ENCODE results near the gene JPH2. TPM values are rescaled to one million over a fixed set of nuclear protein-coding genes. Genes with fewer than 3 reads are reported as not detected.

Gene JPH2
- total and polyA plus RNA-seq, 4 donors = 0.09 to 1.3 (median 0.17) TPM; not detected in 1

DNA sequence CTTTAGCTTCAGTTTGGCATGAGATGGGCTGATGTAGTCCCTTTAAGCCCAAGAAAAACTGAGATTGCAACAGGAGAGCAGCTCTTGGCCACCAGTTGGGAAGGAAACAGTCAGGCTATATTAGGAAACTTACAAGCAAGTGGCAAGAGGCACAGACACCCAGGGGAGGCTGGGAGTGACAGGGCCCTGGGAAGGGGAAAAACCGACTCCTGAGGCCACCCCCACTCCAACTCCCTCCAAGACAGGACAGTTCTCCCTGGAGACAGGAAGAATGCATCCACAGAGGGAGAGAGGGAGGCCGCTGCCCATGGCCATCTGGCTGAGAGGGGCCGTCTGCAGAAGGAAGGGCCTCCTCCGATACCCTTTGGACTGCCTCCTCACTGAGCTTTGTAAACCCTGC lies 20.5 kb downstream of the JPH2 start:
- Histone ChIP-seq H3K9ac (ENCODE audit: low read depth in 1 of 2, low read length in 2 of 2) (no peak overlapping the region), H3K4me1 (ENCODE audit: control insufficient read depth in 4 of 4, insufficient read depth in 4 of 4, low read length in 3 of 4) (no peaks in the 10 kb centered on the region), H3K4me3 (ENCODE audit: low read depth in 1 of 3, low read length in 3 of 3) (no peak overlapping the region), H3K36me3 (ENCODE audit: control insufficient read depth in 4 of 4, insufficient read depth in 3 of 4, low read depth in 1 of 4, low read length in 3 of 4) (no peaks in the 10 kb centered on the region), H3K27me3 (ENCODE audit: control insufficient read depth in 4 of 4, insufficient read depth in 4 of 4, low read length in 3 of 4) (peaks cover 0 to 2% (median 0%) of the 10 kb centered on the region in 4 donors), H3K9me3 (ENCODE audit: control insufficient read depth in 4 of 4, low read length in 3 of 4) (peaks cover 0 to 2% (median 0%) of the 10 kb centered on the region in 4 donors), H3K27ac (ENCODE audit: low read depth in 1 of 2, low read length in 2 of 2) (no peak overlapping the region)
- no peak for TF ChIP-seq JUND (IDR thresholded peaks at IDR 0.05)
- TF ChIP-seq YY1 (IDR thresholded peaks at IDR 0.05) = no peak
- TF ChIP-seq GABPA (IDR thresholded peaks at IDR 0.05 in 1 of 2, conservative IDR thresholded peaks at IDR 0.05 in 1 of 2) = no peak
- no peak for TF ChIP-seq HNF4G (IDR thresholded peaks at IDR 0.05)
- TF ChIP-seq, protein P1, sequence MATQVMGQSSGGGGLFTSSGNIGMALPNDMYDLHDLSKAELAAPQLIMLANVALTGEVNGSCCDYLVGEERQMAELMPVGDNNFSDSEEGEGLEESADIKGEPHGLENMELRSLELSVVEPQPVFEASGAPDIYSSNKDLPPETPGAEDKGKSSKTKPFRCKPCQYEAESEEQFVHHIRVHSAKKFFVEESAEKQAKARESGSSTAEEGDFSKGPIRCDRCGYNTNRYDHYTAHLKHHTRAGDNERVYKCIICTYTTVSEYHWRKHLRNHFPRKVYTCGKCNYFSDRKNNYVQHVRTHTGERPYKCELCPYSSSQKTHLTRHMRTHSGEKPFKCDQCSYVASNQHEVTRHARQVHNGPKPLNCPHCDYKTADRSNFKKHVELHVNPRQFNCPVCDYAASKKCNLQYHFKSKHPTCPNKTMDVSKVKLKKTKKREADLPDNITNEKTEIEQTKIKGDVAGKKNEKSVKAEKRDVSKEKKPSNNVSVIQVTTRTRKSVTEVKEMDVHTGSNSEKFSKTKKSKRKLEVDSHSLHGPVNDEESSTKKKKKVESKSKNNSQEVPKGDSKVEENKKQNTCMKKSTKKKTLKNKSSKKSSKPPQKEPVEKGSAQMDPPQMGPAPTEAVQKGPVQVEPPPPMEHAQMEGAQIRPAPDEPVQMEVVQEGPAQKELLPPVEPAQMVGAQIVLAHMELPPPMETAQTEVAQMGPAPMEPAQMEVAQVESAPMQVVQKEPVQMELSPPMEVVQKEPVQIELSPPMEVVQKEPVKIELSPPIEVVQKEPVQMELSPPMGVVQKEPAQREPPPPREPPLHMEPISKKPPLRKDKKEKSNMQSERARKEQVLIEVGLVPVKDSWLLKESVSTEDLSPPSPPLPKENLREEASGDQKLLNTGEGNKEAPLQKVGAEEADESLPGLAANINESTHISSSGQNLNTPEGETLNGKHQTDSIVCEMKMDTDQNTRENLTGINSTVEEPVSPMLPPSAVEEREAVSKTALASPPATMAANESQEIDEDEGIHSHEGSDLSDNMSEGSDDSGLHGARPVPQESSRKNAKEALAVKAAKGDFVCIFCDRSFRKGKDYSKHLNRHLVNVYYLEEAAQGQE (IDR thresholded peaks at IDR 0.05) = no peak
- TF ChIP-seq TAF1 (conservative IDR thresholded peaks at IDR 0.05) = no peak
- TF ChIP-seq, protein P2, sequence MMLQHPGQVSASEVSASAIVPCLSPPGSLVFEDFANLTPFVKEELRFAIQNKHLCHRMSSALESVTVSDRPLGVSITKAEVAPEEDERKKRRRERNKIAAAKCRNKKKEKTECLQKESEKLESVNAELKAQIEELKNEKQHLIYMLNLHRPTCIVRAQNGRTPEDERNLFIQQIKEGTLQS (IDR thresholded peaks at IDR 0.05) = no peak
- TF ChIP-seq EGR1 (IDR thresholded peaks at IDR 0.05; ENCODE audit: low read depth in 2 of 2) = no peak
- TF ChIP-seq, protein P3, sequence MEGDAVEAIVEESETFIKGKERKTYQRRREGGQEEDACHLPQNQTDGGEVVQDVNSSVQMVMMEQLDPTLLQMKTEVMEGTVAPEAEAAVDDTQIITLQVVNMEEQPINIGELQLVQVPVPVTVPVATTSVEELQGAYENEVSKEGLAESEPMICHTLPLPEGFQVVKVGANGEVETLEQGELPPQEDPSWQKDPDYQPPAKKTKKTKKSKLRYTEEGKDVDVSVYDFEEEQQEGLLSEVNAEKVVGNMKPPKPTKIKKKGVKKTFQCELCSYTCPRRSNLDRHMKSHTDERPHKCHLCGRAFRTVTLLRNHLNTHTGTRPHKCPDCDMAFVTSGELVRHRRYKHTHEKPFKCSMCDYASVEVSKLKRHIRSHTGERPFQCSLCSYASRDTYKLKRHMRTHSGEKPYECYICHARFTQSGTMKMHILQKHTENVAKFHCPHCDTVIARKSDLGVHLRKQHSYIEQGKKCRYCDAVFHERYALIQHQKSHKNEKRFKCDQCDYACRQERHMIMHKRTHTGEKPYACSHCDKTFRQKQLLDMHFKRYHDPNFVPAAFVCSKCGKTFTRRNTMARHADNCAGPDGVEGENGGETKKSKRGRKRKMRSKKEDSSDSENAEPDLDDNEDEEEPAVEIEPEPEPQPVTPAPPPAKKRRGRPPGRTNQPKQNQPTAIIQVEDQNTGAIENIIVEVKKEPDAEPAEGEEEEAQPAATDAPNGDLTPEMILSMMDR (IDR thresholded peaks at IDR 0.05; ENCODE audit: low read depth, low read length, missing input control) = no peak
- no peak for TF ChIP-seq RXRA (IDR thresholded peaks at IDR 0.05)
- TF ChIP-seq RAD21 (IDR thresholded peaks at IDR 0.05) = no peak
- no peak for TF ChIP-seq NR2F2 (IDR thresholded peaks at IDR 0.05)
- TF ChIP-seq, protein P4, sequence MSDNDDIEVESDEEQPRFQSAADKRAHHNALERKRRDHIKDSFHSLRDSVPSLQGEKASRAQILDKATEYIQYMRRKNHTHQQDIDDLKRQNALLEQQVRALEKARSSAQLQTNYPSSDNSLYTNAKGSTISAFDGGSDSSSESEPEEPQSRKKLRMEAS (IDR thresholded peaks at IDR 0.05) = no peak
- DNase-seq (ENCODE audit: low spot score) = no peak
- 54% methylated on average over 4 of the region's 4 CpGs for WGBS

DNA sequence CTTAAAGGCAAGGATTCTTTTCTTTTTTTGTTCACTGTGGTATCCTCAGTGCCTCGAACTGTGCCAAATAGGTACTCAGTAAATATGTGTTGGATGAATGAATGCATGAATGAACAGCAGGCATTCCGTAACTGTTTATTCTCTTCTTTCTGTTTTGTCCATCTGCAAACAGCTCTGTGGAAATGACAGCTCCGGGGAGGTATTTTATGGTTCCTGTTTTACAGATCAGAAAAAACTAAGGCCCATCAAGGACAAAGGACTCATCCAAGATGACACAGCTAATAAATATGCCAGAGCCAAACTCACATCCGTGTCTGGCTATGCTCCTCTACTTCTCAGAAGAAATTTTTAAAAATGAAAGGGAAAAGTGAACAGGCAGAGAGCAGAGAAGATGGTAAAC lies 21.0 kb downstream of the JPH2 start:
- peaks cover 0 to 2% (median 0%) of the 10 kb centered on the region in 4 donors for H3K9me3 ChIP-seq (ENCODE audit: control insufficient read depth in 4 of 4, low read length in 3 of 4)
- H3K9ac ChIP-seq (ENCODE audit: low read depth in 1 of 2, low read length in 2 of 2) = no peak overlapping the region
- 63% methylated on average over 4 of the region's 4 CpGs for WGBS
- no peak for DNase-seq (ENCODE audit: low spot score)
- H3K4me3 ChIP-seq (ENCODE audit: low read depth in 1 of 3, low read length in 3 of 3) = no peak overlapping the region
- TF ChIP-seq, protein P3 (IDR thresholded peaks at IDR 0.05; ENCODE audit: low read depth, low read length, missing input control) = no peak
- TF ChIP-seq HNF4A (conservative IDR thresholded peaks at IDR 0.05) (no peak), JUND (IDR thresholded peaks at IDR 0.05) (no peak), FOXA2 (IDR thresholded peaks at IDR 0.05) (no peak), SP1 (IDR thresholded peaks at IDR 0.05) (no peak), HNF4G (IDR thresholded peaks at IDR 0.05) (no peak), TAF1 (conservative IDR thresholded peaks at IDR 0.05) (no peak), GABPA (IDR thresholded peaks at IDR 0.05 in 1 of 2, conservative IDR thresholded peaks at IDR 0.05 in 1 of 2) (no peak), FOXA1 (IDR thresholded peaks at IDR 0.05) (no peak)
- TF ChIP-seq, protein P2 (IDR thresholded peaks at IDR 0.05) = no peak
- TF ChIP-seq, protein P1 (IDR thresholded peaks at IDR 0.05) = no peak
- TF ChIP-seq, protein P4 (IDR thresholded peaks at IDR 0.05) = no peak
- H3K27me3 ChIP-seq (ENCODE audit: control insufficient read depth in 4 of 4, insufficient read depth in 4 of 4, low read length in 3 of 4) = no peaks in the 10 kb centered on the region
- H3K36me3 ChIP-seq (ENCODE audit: control insufficient read depth in 4 of 4, insufficient read depth in 3 of 4, low read depth in 1 of 4, low read length in 3 of 4) = no peaks in the 10 kb centered on the region
- no peak overlapping the region for H3K27ac ChIP-seq (ENCODE audit: low read depth in 1 of 2, low read length in 2 of 2)
- H3K4me1 ChIP-seq (ENCODE audit: control insufficient read depth in 4 of 4, insufficient read depth in 4 of 4, low read length in 3 of 4) = no peaks in the 10 kb centered on the region
